DMS 273 (cell line): Measurements from ENCODE around the gene UBAP1L.
A peak's percentile ranks its signal among the peaks of the same experiment; 100 is the strongest.
"Not testable (repeated sequence)": the region's sequence is repeated elsewhere in the genome, so short reads cannot be mapped to it uniquely, and the experiment has no call there.

Source experiments
- DNase-seq: peaks from one replicate; lab custom pipeline; 2025; ENCODE audit not compliant: unreplicated experiment; lab: John Stamatoyannopoulos, UW

The UBAP1L gene

DNA sequence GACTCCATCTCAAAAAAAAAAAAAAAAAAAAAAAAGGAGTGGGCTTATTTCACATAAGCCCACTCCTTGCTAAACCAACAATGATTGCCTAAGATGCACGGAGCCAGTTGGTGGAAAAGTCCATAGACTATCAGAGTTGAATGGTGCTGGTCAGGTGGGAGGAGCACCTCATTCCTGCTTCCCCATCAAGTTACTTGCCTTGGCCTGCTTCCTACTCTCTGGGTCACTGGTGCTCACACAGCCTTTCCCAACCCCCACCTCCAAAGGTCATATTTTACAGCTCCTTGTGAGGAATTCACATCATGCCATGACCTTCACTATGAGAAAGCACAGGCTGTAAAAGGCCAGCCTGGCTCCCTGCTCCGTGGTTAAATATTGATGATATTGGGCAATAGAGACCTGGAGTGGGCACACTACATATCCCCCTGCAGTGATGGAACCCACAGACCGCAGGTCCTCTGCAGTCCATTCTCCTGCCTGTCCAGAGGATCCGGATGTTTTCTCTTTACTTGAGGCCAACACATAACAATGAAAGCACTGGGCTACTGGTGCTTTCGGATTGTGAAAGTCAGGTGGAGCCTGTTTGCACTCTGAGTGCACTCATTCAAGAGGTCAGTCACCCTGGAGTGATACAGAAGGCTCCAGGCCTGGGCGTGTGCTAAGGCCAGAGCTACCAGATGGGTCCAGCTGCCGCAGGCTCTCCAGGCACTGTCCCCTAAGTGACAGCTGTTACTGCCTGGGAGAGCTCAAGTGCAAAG lies 70.1 kb downstream of the UBAP1L start, which contains the start of gene SLC51B:
SLC51B (plus strand) TSS at position 664 of the 758 bp plus-strand sequence. CDS start 4,618 bp downstream, outside the sequence.
- peak; percentile 26 for DNase-seq

DNA sequence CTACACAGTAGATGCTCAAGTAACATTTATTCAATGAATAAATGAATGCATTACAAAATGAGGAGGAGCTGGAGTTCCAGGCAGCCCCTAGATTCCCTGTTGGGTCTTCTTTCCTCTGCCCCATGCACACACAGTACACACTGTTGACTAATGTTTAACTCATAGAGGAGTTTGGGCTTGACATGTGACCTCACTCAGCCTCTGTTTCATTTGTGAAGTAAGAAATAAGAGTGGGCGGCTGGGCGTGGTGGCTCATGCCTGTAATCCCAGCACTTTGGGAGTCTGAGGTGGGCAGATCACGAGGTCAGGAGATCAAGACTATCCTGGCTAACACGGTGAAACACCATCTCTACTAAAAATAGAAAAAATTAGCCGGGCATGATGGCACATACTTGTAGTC lies 70.8 kb downstream of the UBAP1L start:
- not testable (repeated sequence) for DNase-seq

DNA sequence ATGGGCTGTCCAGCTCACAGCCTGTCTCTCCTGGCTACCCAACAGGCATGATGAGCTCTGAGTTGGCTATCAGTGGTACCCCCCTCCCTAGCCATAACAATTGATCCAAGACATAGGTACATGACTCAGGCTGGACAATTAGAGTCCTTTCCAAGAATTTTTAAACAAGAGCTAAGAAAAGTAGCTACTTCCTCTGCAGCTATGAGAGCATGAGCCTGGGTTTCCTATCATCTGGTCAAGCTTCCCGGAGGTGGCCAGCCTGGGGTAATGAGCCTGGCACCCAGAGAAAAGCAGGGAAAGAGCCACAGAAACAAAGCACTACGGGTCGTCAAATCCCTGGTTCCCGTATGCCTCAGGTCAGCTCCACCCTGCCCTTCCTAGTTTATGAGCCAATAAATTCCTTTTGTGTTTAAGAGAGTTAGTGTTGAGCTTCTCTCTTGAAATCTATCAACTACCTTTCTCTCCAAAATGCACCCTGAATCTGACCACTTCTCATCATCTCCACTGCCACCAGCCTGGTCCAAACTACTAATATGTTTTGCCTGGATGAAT lies 72.1 kb downstream of the UBAP1L start:
- no peak for DNase-seq
